Esophagus muscularis mucosa (tissue), 4 donors: ENCODE data around the gene CNNM1. TPM values are rescaled to one million over a fixed set of nuclear protein-coding genes. Genes with fewer than 3 reads are reported as not detected.

Source experiments
- DNase-seq: peaks from one replicate; pipeline ENCODE4 v3.0.0-alpha.2; 2017; ENCODE audit errors: extremely low spot score
- H3K27ac ChIP-seq, 4 donors: fragments of 200-600 bp; sonication (generic); replicated peaks in 1 of 4; 1 replicate in 3 of 4; 2 replicates in 1 of 4; pipeline ENCODE4 v1.5.1; 2016 to 2019; ENCODE audit warnings: mild to moderate bottlenecking in 1 of 4
- H3K27me3 ChIP-seq, 4 donors: fragments of 200-600 bp; sonication (generic); one replicate each; pipeline versions ENCODE4 v1.5.1 to v1.6.0; 2016 to 2019
- H3K36me3 ChIP-seq, 4 donors: fragments of 200-600 bp; sonication (generic); one replicate each; pipeline ENCODE4 v1.5.1; 2016 to 2019
- H3K4me1 ChIP-seq, 4 donors: fragments of 200-600 bp; sonication (generic); one replicate each; pipeline ENCODE4 v1.5.1; 2016 to 2019
- H3K4me3 ChIP-seq, 4 donors: fragments of 200-600 bp; sonication (generic); 1 replicate in 2 of 4; 2 replicates in 2 of 4; pipeline ENCODE4 v1.5.1; 2016 to 2019; ENCODE audit warnings: mild to moderate bottlenecking in 4 of 4, moderate library complexity in 1 of 4
- H3K9me3 ChIP-seq, 4 donors: fragments of 200-600 bp; sonication (generic); 1 replicate in 3 of 4; 2 replicates in 1 of 4; pipeline ENCODE4 v1.5.1; 2016 to 2019
- CTCF ChIP-seq, 3 experiments: fragments of 200-600 bp in 2 of 3; fragments of 450-650 bp in 1 of 3; sonication (generic) in 2 of 3; IDR thresholded peaks; one replicate each; pipeline ENCODE4 v1.5.1; 2017 to 2019; ENCODE audit warnings: antibody characterized with exemption in 3 of 3, mild to moderate bottlenecking in 2 of 3, moderate library complexity in 1 of 3
- EP300 ChIP-seq: sonication (generic); formaldehyde crosslinking; IDR thresholded peaks from one replicate; pipeline ENCODE4 v1.6.1; 2017; ENCODE audit warnings: antibody characterized with exemption
- POLR2A ChIP-seq: fragments of 450-650 bp; IDR thresholded peaks from one replicate; pipeline ENCODE4 v1.6.1; 2017; ENCODE audit warnings: antibody characterized with exemption, moderate library complexity, mild to moderate bottlenecking, low read depth
- POLR2AphosphoS5 ChIP-seq, 2 donors: sonication (generic); formaldehyde crosslinking; IDR thresholded peaks; one replicate each; pipeline ENCODE4 v1.6.1; 2017; ENCODE audit warnings: antibody characterized with exemption in 2 of 2
- WGBS: methylation state at CpG from one replicate; pipeline ENCODE4 v1.1.5; 2018; 5-methylcytosine and 5-hydroxymethylcytosine counted together
- intact Hi-C: fragments of 100-400 bp; cut with DNase I; formaldehyde crosslinking; loops from one replicate; pipeline ENCODE4 v1.15.1; 2023
- total RNA-seq, 4 donors: library from RNA; depleted of rRNA; stranded (reverse); fragments of >200 nt; gene quantifications; one replicate each; pipeline versions ENCODE4 v1.1.0 to v1.2.1, GENCODE V29; 2016

CNNM1 gene
- total RNA-seq, 4 donors from 2014 or later: 1.7 to 3.4 (median 2.7) TPM

DNA sequence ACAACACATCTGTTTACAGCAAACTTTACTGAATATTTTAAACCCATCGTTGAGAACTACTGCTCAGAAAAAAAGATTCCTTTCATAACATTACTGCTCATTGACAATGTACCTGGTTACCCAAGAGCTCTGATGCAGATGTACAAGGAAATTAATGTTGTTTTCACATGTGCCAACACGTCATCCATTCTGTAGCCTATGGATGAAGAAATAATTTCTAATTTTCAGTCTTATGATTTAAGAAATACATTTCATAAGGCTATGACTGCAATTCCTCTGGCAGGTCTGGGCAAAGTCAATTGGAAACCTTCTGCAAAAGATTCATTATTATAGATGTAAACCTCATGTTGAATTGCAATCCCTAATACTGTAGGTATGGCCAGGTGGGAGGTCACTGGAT is 16.7 kb upstream of the CNNM1 start:
- H3K27ac ChIP-seq: no peak overlapping the region
- TF ChIP-seq EP300 (no peak), POLR2AphosphoS5 (IDR thresholded peaks at IDR 0.05) (no peak), POLR2A (no peak), CTCF (IDR thresholded peaks at IDR 0.05) (no peak)
- H3K4me1 ChIP-seq: no peaks in the 10 kb centered on the region
- peaks cover 0 to 6% (median 0%) of the 10 kb centered on the region in 4 donors for H3K27me3 ChIP-seq
- no peak overlapping the region for H3K4me3 ChIP-seq
- H3K9me3 ChIP-seq: peaks cover 0 to 16% (median 11%) of the 10 kb centered on the region in 4 donors
- intact Hi-C loops: no loop called here
- 86% methylated on average over 2 of the region's 2 CpGs for WGBS
- H3K36me3 ChIP-seq: no peaks in the 10 kb centered on the region
- no peak for DNase-seq

- TF ChIP-seq EP300 (no peak), POLR2AphosphoS5 (IDR thresholded peaks at IDR 0.05) (no peak), POLR2A (no peak), CTCF (IDR thresholded peaks at IDR 0.05) (no peak)
- Histone ChIP-seq H3K4me1 (no peaks in the 10 kb centered on the region), H3K27ac (no peak overlapping the region), H3K36me3 (no peaks in the 10 kb centered on the region), H3K4me3 (no peak overlapping the region), H3K9me3 (peaks cover 0 to 6% (median 0%) of the 10 kb centered on the region in 4 donors), H3K27me3 (peaks cover 0 to 6% (median 0%) of the 10 kb centered on the region in 4 donors)
- no peak for DNase-seq
- WGBS: 96% methylated on average over 16 of the region's 16 CpGs
- intact Hi-C loops: no loop called here
Measured at GRCh38 chr10:99315853-99316252, 13.3 kb upstream of the CNNM1 start.

DNA sequence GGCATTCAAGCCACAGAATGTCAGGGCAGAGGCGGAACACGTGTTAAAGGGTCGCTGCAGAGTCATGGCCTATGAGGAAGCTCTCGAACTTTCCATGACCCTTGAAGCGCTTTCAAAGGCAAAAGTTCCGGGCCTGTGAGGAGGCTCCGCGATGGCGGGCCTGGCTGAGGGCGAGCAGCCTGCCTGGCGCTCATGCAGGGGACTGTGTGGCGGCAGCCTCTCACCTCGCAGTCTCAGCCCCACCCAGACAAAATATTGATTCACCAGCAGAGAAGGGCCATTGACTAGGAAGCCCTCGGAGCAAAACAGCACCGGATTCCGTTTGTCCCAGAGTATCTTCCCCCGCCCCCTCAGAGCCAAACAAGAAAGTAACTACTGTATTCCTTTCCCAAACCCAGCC is 12.8 kb upstream of the CNNM1 start:
- intact Hi-C loops: no loop called here
- 88% methylated on average over 15 of the region's 17 CpGs for WGBS
- Histone ChIP-seq H3K4me1 (no peaks in the 10 kb centered on the region), H3K4me3 (no peak overlapping the region), H3K27ac (no peak overlapping the region), H3K9me3 (peaks cover 0 to 6% (median 0%) of the 10 kb centered on the region in 4 donors), H3K27me3 (peaks cover 0 to 6% (median 0%) of the 10 kb centered on the region in 4 donors), H3K36me3 (no peaks in the 10 kb centered on the region)
- no peak for TF ChIP-seq POLR2AphosphoS5 (IDR thresholded peaks at IDR 0.05)
- no peak for TF ChIP-seq EP300
- no peak for TF ChIP-seq CTCF (IDR thresholded peaks at IDR 0.05)
- TF ChIP-seq POLR2A: no peak
- DNase-seq: no peak

- Histone ChIP-seq H3K9me3 (no peaks in the 10 kb centered on the region), H3K4me3 (no peak overlapping the region), H3K27me3 (peaks cover 0 to 12% (median 0%) of the 10 kb centered on the region in 4 donors), H3K27ac (no peak overlapping the region), H3K36me3 (no peaks in the 10 kb centered on the region), H3K4me1 (no peaks in the 10 kb centered on the region)
- TF ChIP-seq CTCF (IDR thresholded peaks at IDR 0.05) (no peak), EP300 (no peak), POLR2AphosphoS5 (IDR thresholded peaks at IDR 0.05) (no peak), POLR2A (no peak)
- DNase-seq: no peak
- intact Hi-C loops: no loop called here
- WGBS: 88% methylated on average over 3 of the region's 3 CpGs
Measured at GRCh38 chr10:99318048-99318447, 11.1 kb upstream of the CNNM1 start.

DNA sequence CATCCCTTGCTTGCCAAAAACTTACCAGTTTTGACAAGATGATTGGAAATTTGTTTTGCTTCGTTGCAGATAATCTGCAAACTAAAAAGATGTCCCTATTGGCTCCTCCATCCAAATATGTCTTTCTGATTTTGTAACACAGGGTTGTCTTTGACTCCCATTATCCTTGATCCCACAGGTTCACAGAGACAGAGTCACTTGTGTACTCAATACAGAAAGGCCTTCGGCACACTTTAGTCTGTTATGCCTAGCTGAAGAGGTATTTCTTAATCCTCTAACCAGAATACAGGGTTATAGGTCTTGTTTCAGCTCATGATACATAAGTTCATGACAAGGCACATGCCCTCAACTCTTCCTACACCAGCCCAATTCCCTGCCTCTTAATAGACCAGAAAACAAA is 10.7 kb upstream of the CNNM1 start:
- Histone ChIP-seq H3K9me3 (no peaks in the 10 kb centered on the region), H3K27ac (no peak overlapping the region), H3K4me3 (no peak overlapping the region), H3K27me3 (peaks cover 0 to 12% (median 0%) of the 10 kb centered on the region in 4 donors), H3K4me1 (no peaks in the 10 kb centered on the region), H3K36me3 (no peaks in the 10 kb centered on the region)
- 79% methylated on average over 2 of the region's 2 CpGs for WGBS
- DNase-seq: no peak
- TF ChIP-seq POLR2AphosphoS5 (IDR thresholded peaks at IDR 0.05): no peak
- no peak for TF ChIP-seq CTCF (IDR thresholded peaks at IDR 0.05)
- intact Hi-C loops: no loop called here
